Renal cortical epithelial cell (primary cell): Measurements from ENCODE around the gene MAMDC2. TPM values are rescaled to one million over a fixed set of nuclear protein-coding genes. Genes with fewer than 3 reads are reported as not detected.
"Not testable (repeated sequence)": the region's sequence is repeated elsewhere in the genome, so short reads cannot be mapped to it uniquely, and the experiment has no call there.

ENCODE experiments used
- DNase-seq: peaks from one replicate; pipeline ENCODE4 v3.0.0-alpha.2; 2011; ENCODE audit warnings: low read depth
- total RNA-seq: library from RNA; depleted of rRNA; stranded (reverse); fragments of >200 nt; gene quantifications from 2 replicates; pipeline ENCODE4 v1.2.3, GENCODE V29; 2014

Gene MAMDC2
- total RNA-seq, 1 donor from 2014 or later: 32.9 TPM

DNA sequence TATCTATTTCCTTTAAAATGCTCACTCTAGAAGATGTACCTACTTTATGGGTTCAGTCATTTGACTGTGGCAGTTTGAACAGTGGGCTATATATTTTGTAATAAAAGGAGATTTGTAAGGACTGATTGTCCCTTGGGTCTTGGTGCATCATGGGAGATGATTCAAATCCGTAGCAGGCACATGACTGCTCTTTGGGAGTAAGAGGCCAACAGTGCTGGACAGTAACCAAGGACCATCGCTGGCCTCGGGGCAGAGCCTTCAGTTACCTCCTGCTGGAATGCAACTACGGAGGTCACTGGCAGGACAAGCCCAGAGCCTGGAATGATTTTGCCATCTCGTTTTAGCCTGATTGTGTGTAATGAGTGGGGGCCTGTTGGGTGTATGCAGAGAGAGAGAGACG lies 7.0 kb upstream of the MAMDC2 start:
- no peak for DNase-seq

DNA sequence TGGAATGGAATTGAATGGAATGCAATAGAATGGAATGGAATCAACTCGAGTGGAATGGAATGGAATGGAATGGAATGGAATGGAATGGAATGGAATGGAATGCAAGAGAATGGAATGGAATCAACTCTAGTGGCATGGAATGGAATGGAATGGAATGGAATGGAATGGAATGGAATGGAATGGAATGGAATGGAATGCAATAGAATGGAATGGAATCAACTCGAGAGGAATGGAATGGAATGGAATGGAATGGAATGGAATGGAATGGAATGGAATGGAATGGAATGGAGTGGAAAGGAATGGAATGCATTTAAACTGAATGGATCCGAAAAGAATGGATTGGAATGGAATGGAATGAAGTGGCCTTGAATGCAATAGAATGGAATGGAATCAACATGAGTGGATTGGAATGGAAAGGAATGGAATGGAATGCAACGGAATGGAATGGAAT lies 5.5 kb upstream of the MAMDC2 start:
- DNase-seq: not testable (repeated sequence)

DNA sequence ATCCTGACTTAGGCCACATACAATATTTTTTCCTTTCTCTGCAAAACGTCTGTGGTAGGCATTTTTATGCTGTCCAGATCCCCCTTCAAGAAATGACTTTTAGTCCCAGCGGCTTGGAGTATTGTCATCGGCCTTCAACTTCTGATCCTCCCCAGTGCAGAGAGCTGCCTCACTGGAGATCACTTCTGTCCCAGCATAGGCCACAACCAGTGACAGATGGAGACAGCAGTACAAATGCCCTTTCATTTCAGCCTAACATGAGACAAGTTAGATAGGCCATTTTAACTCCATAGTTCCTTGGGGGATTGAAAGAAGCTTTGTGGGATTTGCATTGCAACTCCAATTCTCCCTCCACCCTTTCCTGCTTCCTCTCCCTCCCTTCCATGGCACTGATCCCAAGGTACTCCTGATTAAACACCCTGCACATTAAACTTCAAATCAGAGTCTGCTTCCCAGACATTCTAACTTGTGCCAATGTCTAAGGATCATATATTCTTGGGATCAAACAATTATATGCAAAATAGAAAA lies 3.2 kb upstream of the MAMDC2 start:
- no peak for DNase-seq

DNA sequence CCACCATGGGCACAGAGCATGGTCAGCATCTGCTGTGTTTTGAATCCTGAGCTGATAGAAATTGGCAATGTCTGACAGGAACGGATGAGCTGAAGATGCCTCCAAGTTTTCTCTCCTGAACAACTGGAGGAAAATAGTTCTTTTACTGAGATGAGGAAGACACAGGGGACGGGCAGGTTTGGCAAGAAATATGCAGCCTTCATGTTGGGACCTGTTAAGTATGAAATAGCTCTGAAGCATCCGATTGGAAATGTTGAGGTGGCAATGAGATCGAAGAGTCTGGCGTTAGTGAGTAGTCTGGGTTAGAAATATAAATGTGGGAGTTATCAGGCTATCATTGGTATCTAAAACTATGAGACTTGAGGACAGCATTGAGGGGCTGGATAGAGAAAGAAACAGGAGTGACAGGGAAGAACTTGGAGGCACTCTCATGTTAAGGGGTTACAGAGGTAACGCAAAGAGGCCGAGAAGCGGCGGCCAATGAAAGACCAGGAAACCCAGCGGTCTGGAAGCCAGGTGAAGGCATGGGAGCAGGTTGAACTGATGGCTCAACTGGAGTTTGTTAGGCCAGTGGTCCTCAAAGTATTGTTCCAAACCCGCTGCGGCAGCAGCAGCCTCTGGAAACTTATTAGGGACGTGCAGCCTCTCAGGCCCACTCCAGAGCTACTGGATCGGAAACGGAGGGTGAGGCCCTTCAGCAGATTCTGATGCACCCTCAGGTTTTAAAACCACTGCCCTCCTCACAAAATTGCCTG lies 1.0 kb upstream of the MAMDC2 start:
- DNase-seq: no peak

DNA sequence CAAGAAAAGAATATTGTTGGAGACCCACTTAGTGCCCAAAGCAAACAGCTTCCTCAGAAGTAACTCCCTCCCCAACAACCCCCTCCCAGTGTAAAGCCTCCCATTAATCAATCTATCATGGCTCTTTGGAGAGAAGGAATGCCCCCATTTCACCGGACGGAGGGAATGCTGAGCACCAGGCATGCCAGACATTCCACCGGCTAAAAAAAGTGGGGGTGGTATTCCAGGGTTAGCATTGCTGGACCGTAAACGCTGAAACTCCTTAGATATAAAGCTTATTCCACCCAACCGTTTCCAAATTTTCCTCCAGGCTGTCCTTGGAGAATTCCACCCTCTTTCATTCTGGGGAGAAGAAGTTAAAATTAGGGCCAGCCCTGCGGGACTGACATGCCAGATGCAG lies 363 bp upstream of the MAMDC2 start:
- peak; percentile 50 for DNase-seq

DNA sequence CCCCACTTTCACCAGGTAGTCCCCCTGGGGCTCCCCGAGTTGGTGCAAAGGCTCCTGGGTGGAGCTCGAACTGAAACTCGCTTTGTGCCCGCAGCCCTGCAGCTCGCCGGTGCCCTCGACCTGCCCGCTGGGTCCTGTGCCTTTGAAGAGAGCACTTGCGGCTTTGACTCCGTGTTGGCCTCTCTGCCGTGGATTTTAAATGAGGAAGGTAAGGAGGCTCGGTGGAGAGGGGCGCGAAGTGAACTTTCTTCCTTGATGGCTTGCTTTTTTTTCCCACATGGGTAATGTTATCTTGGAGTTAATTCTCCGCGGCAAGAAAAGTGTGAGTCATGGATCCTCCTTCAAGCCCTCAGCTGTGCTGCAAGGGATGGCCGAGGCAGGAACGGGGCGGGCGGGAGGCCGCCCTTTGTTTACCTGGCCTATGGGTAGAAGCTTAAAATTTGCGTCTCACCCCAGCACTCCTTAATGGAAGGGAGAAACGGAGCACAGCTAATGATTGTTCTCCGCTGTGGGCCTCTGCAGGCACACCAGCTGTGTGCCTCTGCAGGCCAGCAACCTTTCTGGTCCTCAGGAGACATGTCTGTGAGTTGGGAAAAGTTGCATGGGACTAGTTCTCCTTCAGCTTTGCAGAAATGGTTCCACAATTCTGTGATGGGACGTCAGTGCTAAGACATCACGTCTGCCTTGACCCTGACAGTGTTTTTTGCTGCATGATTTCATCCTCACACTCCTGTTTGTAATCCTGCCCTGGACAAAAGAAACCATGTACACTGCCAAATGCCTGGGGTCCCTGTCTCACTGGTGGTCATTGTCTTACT lies 1.1 kb downstream of the MAMDC2 start:
- DNase-seq: peak; percentile 68

DNA sequence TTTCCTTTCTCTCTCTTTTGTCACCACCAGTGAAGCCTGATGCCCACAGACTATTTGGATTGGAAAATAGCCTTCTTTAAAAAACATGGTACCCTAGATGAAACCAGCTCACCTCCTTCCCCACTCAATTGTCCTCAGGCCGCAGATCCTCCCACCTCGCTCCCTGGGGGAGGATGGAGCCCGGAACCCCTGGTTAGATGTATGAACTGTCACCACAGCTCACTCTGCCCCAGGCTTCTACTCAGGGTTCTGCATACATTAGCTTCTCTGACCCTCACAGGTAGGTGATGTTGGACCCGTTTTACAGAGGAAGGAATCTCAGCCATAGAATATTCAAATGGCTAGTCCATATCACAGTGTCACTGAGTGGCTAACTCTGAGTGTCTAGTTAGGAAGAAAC lies 1.8 kb downstream of the MAMDC2 start:
- DNase-seq: no peak

DNA sequence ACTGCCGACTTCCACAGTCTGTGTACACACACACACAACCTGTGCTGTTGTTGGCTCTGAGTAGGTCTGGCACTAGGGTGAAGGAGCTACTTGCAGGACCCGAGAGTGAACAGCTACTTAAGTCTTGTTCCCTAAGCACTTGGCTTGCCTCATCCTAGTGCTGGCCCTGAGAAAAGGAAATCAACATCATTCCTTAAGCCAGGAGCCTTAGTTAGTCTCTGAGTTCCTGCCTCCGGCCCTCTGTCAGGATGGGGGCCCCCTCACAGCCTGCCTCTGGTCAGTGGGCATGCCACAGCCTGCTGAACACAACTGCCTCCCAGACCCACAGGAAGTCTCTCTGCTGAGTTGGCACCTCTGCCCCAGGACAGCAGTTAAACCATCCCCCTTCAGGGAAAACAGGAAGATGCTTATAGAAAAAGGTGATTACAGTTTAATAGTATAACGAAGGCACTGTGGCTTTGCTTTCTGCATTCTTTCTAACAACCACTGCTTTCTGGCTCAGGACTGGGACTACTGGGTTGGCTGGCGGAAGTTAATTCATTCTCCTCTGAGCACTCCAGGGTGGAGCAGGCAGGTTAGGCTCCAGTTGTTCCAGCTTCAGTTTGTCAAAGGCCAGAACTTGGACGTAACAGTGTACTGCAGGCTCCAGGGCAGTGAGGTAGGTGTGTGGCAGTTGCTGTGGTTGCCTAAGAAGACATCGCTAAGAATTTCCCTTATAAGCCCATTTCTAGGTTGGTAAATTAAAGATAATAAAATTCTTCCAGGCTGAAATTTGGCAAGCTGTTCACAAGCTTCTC lies 2.8 kb downstream of the MAMDC2 start:
- DNase-seq: peak; percentile 58

DNA sequence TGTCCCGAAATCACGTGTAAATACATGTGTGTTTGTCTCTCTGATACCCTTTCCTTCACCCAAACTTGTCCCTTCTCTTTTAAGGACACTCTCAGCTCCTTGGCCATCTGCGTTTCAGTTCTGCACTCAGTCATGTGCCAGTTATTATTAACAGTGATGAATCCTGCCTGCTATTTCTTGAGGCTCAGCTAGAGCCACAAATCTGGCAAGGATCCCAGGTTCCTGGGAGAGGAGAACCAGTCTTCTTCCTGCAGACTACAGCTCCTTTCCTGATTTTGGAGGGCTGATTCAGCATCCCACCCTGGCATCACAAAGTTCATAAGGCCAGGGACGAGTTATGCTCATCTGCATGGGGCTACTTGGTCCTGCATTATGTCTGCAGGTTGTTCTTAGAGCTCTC lies 5.6 kb downstream of the MAMDC2 start:
- peak; percentile 74 for DNase-seq

DNA sequence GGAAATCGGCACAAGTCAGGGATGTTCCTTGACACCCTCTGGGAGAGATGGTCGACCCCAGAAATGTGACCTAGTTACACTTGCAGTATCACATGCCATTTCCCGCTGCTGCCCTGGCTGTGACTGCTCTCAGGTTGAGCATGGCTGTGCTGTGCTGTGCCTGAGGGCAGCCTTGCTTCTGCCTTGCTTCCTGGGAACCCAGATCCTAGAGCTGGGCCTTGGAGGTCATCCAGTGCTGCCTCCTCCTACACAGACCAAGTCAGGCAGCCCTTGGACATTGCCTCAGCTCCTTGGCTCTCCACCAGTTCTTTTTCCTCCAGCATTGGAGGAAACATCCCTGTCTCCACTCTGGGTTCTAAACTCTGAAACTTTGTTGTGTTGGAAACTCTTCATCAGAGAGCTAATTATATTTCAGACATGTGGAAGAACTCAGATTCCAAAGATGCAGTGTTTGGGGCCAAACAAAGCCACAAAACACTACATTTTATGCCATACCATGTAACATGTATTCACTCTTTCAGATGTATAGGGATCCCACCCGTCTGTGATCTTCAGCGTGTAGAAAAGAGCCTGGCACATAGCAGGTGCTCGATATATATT lies 6.1 kb downstream of the MAMDC2 start:
- peak; percentile 56 for DNase-seq

DNA sequence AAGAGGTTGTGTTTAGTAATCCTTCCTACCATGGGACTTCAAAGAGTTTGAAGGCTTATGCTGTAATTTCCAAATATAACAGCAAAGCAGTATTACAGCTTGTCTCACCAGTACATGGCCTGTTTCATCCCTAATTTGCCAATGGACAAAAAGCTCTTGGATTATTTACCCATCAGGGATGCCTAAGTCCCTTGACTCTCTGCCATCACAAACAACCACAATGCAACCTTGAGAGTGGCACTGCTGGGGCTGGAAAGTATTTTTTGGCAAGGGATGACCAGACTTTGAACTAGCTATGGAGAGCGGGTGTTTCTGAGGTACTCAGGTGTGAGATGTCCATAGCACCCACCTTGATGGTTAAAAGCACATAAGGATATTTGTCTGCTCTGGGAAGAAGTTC lies 9.1 kb downstream of the MAMDC2 start:
- DNase-seq: no peak

DNA sequence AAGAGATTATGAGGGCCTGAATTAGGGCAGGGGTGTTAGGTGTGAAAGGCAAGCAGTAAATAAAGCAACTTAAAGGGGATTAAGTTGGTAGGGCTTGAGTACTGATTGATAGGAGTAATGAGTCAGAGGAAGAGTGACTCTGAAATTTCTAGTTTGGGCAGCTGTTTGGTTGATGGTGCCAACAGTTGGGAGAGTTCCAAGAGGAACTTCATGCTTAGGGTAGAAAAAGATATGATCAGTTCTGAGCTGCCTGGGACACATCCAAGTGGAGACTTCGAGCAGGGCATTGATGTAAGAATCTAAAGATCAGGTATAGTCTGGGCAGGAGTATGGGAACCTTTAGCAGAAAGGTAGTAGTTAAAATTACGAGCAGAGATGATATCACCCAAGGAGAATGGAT lies 10.2 kb downstream of the MAMDC2 start:
- peak; percentile 86 for DNase-seq

DNA sequence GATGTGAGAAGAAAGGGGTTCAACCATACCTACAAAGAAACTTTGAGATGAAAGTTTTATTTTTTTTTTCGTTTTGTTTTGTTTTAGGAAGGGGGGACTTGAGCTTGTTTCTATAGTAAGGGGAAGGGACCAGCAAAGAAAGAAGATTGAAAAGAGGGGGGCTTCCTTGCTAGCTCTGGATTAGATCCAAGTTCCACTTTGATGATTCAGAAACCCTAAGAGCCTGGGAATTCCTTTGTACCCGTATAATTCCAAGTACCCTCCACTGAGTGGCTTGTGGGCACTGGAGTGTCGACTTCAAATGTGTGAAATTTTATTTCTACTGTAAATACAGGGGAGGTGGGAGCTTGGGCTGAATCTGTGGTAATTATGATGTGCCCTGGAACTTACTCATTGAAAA lies 10.9 kb downstream of the MAMDC2 start:
- DNase-seq: peak; percentile 17

DNA sequence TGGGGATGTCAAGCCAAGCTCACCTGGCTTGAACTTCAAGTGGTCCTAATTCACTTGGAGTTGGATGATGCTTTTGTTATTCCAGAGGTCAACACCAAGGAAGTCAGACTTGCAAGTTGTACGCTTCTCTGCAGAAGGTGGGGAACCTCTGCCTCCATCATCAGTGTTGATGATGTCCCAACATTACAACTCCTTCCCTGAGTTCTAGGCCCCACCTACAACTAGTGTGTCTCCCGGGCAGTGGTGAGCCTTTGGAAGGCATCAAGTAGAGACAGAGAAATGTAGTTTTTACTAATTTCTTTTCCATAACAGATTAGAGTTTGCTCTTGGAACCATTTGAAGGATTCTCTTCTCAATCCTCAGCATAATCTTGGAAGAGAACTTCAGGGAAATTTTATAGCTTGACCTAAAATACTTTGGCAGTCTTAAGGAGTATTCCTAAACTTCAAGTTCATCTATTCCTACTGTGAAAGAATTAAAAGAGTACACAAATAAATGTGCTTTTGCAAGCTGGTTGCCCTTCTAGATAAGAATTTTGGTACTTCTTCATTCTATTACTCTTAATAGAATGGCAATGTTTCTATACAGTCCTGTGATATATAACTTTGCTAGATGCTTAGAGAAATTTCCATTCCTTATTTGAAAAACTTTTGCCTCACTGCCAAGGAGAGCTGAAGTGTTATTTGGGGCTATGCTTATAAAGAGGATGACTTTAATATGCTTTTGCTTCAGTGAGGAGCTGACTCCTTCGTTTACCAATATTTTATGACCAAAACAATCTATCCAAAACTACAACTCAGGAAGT lies 12.0 kb downstream of the MAMDC2 start:
- DNase-seq: no peak

DNA sequence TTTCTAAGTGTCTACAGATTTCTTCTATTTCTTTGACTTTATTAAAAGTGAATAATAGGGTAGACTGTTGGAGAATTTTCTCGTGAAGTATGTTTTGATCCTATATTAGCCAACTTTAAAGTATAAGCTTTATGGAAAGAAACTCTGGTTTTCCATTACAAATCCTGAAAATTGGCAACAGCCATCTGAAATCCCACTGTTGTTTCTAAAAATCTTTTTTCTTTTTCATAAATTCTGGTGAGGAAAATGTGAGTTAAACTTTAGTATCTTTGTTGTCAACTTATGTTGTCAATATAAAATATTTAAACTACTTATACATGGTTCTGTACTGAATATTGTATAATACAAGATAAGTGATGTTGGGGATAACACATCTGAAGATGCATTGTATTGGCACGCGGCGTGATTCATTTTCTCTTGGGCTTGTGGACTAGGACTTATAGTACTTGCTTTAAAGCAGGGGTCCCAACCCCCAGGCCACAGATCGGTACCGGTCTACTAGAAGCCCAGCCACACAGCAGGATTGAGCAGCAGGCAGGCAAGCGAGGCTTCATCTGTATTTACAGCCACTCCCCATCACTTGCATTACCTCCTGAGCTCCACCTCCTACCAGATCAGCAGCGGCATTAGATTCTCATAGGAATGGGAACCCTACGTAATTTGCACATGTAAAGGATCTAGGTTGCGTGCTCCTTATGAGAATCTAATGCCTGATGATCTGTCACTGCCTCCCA lies 12.7 kb downstream of the MAMDC2 start:
- no peak for DNase-seq

DNA sequence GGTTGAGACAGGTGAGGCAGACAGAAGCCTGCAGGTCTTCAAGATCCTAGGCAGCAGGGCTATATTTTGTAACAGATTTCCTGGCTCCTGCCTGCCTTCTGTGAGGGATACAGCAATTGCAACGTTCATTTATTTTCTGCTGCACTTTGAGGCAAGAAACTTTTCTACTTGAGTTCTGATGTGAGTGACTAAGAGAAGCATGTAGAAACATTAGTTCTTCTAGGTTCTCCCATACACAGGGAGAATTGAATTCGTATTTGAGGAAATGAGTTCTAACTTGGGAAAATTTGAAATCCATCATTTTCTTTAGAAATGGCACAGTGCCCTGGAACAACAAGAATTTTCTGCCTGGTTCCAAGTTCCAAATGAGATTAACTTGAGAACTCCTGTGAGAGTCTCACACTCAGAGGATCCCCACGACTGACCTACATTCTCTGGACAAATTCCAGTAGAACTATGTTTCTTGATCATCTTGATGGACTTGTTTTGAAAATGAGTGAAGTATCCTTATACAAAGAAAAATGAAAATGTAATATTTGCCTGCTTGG lies 15.0 kb downstream of the MAMDC2 start:
- no peak for DNase-seq

DNA sequence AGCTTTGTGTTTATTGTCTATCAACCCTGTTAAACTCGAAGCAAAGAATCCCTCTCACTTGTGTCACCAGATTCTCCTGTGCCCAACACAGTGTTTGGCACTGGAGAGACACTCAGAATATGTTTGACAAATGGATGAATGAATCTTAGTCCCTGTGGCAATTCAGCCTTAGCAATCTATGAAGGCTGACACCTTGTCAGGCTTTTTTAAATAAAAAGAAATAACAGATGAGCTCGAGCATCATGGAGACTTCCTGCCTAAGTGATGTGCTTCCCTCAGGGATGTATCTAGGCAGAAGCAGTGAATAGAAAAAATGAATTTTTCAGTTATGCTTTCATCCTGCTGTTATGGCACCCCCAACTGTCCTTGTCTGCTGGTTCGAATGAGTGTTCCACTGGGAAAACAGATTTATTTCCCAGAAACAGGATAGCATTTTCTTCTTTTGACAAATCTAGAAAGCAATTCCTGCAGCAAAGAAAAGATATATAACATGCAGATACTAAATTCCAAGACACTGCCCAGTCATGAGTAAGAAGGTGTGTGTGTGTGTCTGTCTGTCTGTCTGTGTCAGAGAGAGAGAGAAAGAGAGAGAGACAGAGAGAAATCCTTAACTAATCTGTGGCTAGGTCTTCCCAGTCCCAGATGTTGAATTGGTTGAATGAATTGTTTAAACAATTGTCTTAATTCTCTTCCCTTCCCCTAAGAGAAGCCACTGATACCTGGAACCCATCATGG lies 16.7 kb downstream of the MAMDC2 start:
- no peak for DNase-seq

DNA sequence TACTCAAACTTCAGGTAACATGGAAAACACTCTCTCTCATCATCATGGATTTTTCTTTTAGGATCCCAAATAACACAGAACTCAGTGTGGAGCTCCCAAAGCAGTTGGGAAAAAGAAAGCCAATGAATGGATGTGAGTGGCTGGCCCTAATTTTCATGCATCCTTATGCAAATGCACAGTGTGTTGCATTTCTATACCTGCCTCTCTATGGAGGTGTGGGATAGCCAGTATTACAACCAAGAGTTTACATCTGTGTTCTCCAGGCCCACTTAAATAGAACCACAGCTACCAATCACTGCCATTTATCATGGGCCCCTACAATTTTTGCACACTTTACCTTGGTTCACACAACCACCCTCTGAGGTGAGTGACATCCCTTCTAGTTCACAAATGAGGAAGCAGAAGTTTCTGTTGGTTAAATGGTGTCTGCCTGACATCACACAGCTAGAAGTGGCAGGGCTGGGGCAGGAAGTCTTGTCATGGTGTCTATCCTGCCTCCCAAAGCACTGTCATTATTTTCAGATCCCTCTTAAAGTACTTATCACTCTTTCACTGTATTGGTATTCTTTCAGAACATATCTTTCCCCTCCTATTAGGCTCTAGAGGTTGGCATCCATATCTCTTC lies 17.3 kb downstream of the MAMDC2 start:
- DNase-seq: no peak

DNA sequence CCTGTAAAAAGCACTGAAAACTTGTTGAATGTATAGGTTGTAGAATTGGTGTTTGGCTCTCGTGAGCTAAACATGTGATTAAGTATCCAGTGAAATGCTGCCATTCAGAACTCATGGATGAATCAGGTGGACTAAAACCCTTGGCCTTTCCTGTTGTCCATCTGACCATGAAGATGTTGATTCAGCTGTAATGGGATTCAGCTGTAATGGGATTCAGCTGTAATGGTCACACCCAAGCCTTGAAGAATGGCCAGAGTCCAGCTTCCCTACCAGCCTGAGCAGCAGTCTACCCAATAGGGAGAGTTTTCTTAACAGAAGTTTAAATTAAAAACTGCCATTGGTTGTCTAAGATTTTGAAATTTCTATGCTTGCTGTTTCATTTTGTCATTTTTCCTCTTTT lies 18.1 kb downstream of the MAMDC2 start:
- peak; percentile 69 for DNase-seq
